WTC11 (cell line): ENCODE data around the gene TDRD1. TPM values are rescaled to one million over a fixed set of nuclear protein-coding genes. Genes with fewer than 3 reads are reported as not detected.

Experiments used
- ATAC-seq: fragments of 200-7000 bp; cut with Tn5 transposase; 2 replicates; pipeline ENCODE4 v1.10.0; 2021; ENCODE audit warnings: mild to moderate bottlenecking, moderate library complexity
- CTCF ChIA-PET: fragments of 300-600 bp; sonication (Branson Sonifier 250); formaldehyde crosslinking; loops from one replicate; lab custom pipeline; 2021; ENCODE audit warnings: antibody characterized with exemption; lab: Charles Lee
- POLR2A ChIA-PET: fragments of 350-600 bp; sonication (Branson Sonifier 250); formaldehyde crosslinking; loops from one replicate; lab custom pipeline; 2021; ENCODE audit warnings: antibody characterized with exemption; lab: Charles Lee
- DNase-seq: peaks from one replicate; pipeline ENCODE4 v3.0.0; 2021; ENCODE audit warnings: low spot score
- H3K27ac Mint-ChIP-seq: 2 replicates; pipeline ENCODE4 v1.8.0; 2021; ENCODE audit warnings: mixed read lengths
- H3K27me3 Mint-ChIP-seq: 2 replicates; pipeline ENCODE4 v1.8.0; 2021; ENCODE audit warnings: low read depth, mild to moderate bottlenecking, moderate library complexity, mixed read lengths
- H3K36me3 Mint-ChIP-seq: 2 replicates; pipeline ENCODE4 v1.8.0; 2021; ENCODE audit warnings: mixed read lengths
- H3K4me1 Mint-ChIP-seq: 2 replicates; pipeline ENCODE4 v1.8.0; 2022; ENCODE audit warnings: mixed read lengths
- H3K4me3 Mint-ChIP-seq: 2 replicates; pipeline ENCODE4 v1.8.0; 2021; ENCODE audit warnings: mild to moderate bottlenecking, moderate library complexity, mixed read lengths
- H3K9me3 Mint-ChIP-seq: 2 replicates; pipeline ENCODE4 v1.8.0; 2021; ENCODE audit warnings: mixed read lengths
- CREM ChIP-seq: sonication (generic); formaldehyde crosslinking; IDR thresholded peaks from 2 replicates; pipeline ENCODE4 v1.8.1; 2022; ENCODE audit warnings: mild to moderate bottlenecking, missing genetic modification reagents, moderate library complexity
- FOXK1 ChIP-seq: sonication (generic); formaldehyde crosslinking; IDR thresholded peaks from 2 replicates; pipeline ENCODE4 v1.8.0; 2022; ENCODE audit warnings: mild to moderate bottlenecking, moderate library complexity, missing genetic modification reagents
- GABPB1 ChIP-seq: sonication (generic); formaldehyde crosslinking; IDR thresholded peaks from 2 replicates; pipeline ENCODE4 v1.8.1; 2023; ENCODE audit warnings: mild to moderate bottlenecking, missing genetic modification reagents
- KAT7 ChIP-seq: sonication (generic); formaldehyde crosslinking; IDR thresholded peaks from 2 replicates; pipeline ENCODE4 v1.8.1; 2023; ENCODE audit warnings: missing genetic modification reagents, mild to moderate bottlenecking, borderline replicate concordance
- NFE2L1 ChIP-seq: sonication (generic); formaldehyde crosslinking; IDR thresholded peaks from 2 replicates; pipeline ENCODE4 v1.8.1; 2023; ENCODE audit warnings: missing genetic modification reagents
- NR2C2 ChIP-seq: sonication (generic); formaldehyde crosslinking; IDR thresholded peaks from 2 replicates; pipeline ENCODE4 v1.8.0; 2022; ENCODE audit warnings: mild to moderate bottlenecking, missing genetic modification reagents
- ZNF232 ChIP-seq: sonication (generic); formaldehyde crosslinking; IDR thresholded peaks from 2 replicates; pipeline ENCODE4 v1.8.0; 2022; ENCODE audit warnings: mild to moderate bottlenecking, missing genetic modification reagents
- ZNF396 ChIP-seq: fragments of 250-450 bp; sonication (Bioruptor Pico); IDR thresholded peaks from 2 replicates; pipeline ENCODE4 v1.8.0; 2021; ENCODE audit warnings: mild to moderate bottlenecking, moderate library complexity, borderline replicate concordance
- ZNF423 ChIP-seq: fragments of 250-450 bp; sonication (Bioruptor Pico); IDR thresholded peaks from 2 replicates; pipeline ENCODE4 v2.1.2; 2022; ENCODE audit warnings: mild to moderate bottlenecking, moderate library complexity
- total RNA-seq: library from RNA; stranded (reverse); gene quantifications from 3 replicates; pipeline ENCODE4 v1.2.3, GENCODE V29; 2021
- TF ChIP-seq, protein P1 (sequence below): sonication (generic); formaldehyde crosslinking; IDR thresholded peaks from 2 replicates; pipeline ENCODE4 v1.8.0; 2022; ENCODE audit warnings: mild to moderate bottlenecking, missing genetic modification reagents
- TF ChIP-seq, protein P2 (sequence below): fragments of 250-450 bp; sonication (Bioruptor Pico); IDR thresholded peaks from 2 replicates; pipeline ENCODE4 v1.9.0; 2021; ENCODE audit warnings: mild to moderate bottlenecking, borderline replicate concordance
- TF ChIP-seq, protein P3 (sequence below): fragments of 200-600 bp; IDR thresholded peaks from 2 replicates; pipeline ENCODE4 v1.8.0; 2022; ENCODE audit warnings: antibody characterized with exemption
- TF ChIP-seq, protein P4 (sequence below): sonication (generic); formaldehyde crosslinking; conservative IDR thresholded peaks from 2 replicates; pipeline ENCODE4 v1.8.1; 2022; ENCODE audit warnings: mild to moderate bottlenecking, missing genetic modification reagents
- TF ChIP-seq, protein P5 (sequence below): sonication (generic); formaldehyde crosslinking; IDR thresholded peaks from 2 replicates; pipeline ENCODE4 v1.8.1; 2023; ENCODE audit warnings: mild to moderate bottlenecking, missing genetic modification reagents
- TF ChIP-seq, protein P6 (sequence below): sonication (generic); formaldehyde crosslinking; IDR thresholded peaks from 2 replicates; pipeline ENCODE4 v1.8.1; 2023; ENCODE audit warnings: mild to moderate bottlenecking, missing genetic modification reagents, moderate library complexity

The TDRD1 gene
- total RNA-seq, 1 experiment from 2014 or later: 0.70 TPM

DNA sequence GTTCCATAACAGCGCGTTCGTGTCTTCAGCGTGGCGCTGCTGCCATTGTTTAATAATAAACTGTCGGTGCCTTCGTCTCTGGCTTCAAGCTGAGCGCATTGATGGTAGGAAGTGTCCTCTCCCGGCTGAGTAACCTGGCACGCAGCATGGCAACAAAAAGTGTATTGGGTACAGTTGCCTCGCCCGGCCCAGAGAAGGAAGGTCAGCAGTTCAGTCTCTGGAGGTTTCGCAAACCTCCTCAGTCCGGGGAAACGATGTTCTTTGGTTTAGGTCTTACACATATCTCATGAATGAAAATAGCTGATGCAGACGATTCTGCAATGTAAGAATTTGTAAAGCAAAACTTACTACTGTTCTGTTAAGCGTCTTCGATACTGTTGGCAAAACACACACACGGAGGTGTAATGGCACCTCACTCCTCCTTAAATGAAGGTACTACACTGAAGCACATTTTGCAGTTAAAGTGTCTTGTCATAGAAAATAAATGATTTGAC is 4.4 kb upstream of the TDRD1 start:
- Mint-ChIP-seq H3K27ac (no peak overlapping the region), H3K9me3 (peaks cover 3% of the 10 kb centered on the region; the same call in 1 of the 2 replicates), H3K4me3 (peak overlapping the region; percentile 99), H3K36me3 (peaks cover 14% of the 10 kb centered on the region), H3K4me1 (peaks cover 40% of the 10 kb centered on the region), H3K27me3 (peaks cover 12% of the 10 kb centered on the region)
- ChIA-PET POLR2A (interaction anchor here (0.7 to 1.0 kb wide), 3 partner anchors 15 to 230 kb away, joined by 3 to 4 read pairs (median 3); partner anchors contain the start of gene AFAP1L2), CTCF (interaction anchor here (0.9 to 1.1 kb wide), 3 partner anchors 21 to 284 kb away, joined by 3 to 9 read pairs (median 4); no protein-coding TSS in a partner anchor)
- ATAC-seq (peak; percentile 18), DNase-seq (no peak)
- TF ChIP-seq, protein P1, sequence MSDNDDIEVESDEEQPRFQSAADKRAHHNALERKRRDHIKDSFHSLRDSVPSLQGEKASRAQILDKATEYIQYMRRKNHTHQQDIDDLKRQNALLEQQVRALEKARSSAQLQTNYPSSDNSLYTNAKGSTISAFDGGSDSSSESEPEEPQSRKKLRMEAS: peak; percentile 43; the same call in 1 of the 2 replicates
- TF ChIP-seq NFE2L1 (CRISPR knock-in tag): no peak

DNA sequence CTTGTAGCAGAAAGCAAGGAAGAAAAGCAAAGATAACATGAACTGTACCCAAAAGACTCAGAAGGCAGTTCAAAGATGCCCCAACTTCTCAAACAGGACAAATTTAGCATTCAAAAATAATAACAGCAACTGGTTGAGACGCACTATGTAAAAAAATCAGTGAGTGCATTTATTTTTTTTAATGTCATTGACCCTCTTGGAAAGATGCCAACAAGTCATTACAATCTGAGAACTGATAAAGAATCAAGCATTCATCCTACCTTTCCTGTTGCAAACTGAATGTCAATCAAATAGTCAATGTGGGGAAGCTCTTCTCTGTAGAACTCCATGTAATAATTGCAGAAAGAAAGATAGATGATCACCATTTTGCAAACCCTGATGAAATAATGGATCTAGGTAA is 3.5 kb upstream of the TDRD1 start:
- ChIA-PET POLR2A (interaction anchor here (1.0 kb wide), 1 partner anchor 16 kb away, joined by 3 read pairs; no protein-coding TSS in a partner anchor), CTCF (no interaction called here)
- Mint-ChIP-seq H3K4me3 (no peak overlapping the region), H3K4me1 (peaks cover 49% of the 10 kb centered on the region), H3K36me3 (peaks cover 7% of the 10 kb centered on the region), H3K27ac (no peak overlapping the region), H3K9me3 (no peaks in the 10 kb centered on the region; the same call in 1 of the 2 replicates), H3K27me3 (peaks cover 12% of the 10 kb centered on the region)
- TF ChIP-seq, protein P2, sequence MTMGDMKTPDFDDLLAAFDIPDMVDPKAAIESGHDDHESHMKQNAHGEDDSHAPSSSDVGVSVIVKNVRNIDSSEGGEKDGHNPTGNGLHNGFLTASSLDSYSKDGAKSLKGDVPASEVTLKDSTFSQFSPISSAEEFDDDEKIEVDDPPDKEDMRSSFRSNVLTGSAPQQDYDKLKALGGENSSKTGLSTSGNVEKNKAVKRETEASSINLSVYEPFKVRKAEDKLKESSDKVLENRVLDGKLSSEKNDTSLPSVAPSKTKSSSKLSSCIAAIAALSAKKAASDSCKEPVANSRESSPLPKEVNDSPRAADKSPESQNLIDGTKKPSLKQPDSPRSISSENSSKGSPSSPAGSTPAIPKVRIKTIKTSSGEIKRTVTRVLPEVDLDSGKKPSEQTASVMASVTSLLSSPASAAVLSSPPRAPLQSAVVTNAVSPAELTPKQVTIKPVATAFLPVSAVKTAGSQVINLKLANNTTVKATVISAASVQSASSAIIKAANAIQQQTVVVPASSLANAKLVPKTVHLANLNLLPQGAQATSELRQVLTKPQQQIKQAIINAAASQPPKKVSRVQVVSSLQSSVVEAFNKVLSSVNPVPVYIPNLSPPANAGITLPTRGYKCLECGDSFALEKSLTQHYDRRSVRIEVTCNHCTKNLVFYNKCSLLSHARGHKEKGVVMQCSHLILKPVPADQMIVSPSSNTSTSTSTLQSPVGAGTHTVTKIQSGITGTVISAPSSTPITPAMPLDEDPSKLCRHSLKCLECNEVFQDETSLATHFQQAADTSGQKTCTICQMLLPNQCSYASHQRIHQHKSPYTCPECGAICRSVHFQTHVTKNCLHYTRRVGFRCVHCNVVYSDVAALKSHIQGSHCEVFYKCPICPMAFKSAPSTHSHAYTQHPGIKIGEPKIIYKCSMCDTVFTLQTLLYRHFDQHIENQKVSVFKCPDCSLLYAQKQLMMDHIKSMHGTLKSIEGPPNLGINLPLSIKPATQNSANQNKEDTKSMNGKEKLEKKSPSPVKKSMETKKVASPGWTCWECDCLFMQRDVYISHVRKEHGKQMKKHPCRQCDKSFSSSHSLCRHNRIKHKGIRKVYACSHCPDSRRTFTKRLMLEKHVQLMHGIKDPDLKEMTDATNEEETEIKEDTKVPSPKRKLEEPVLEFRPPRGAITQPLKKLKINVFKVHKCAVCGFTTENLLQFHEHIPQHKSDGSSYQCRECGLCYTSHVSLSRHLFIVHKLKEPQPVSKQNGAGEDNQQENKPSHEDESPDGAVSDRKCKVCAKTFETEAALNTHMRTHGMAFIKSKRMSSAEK (CRISPR knock-in tag): no peak
- no peak for TF ChIP-seq ZNF423 (CRISPR knock-in tag)
- DNase-seq (no peak), ATAC-seq (no peak)

DNA sequence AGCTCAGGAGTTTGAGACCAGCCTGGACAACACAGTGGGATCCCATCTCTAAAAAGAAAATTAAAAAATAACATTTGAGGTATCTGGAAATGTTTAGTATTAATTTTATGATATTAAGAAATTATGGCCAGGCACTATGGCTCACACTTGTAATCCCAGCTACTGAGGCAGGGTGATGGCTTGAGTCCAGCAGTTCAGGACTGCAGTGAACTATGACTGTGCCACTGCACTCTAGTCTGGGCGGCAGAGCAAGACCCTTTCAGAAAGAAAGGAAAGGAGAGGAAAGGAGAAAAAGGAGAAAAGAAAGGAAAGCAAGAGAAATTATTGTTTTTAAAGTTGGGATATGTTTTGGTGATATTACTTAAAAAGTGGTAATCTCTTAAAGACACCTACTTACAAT is 2.6 kb upstream of the TDRD1 start:
- TF ChIP-seq ZNF232 (no peak), GABPB1 (CRISPR knock-in tag) (no peak), NFE2L1 (CRISPR knock-in tag) (no peak), NR2C2 (CRISPR knock-in tag) (no peak), CREM (CRISPR knock-in tag) (no peak), FOXK1 (CRISPR knock-in tag) (no peak), KAT7 (CRISPR knock-in tag) (no peak), ZNF396 (CRISPR knock-in tag) (no peak)
- TF ChIP-seq, protein P3, sequence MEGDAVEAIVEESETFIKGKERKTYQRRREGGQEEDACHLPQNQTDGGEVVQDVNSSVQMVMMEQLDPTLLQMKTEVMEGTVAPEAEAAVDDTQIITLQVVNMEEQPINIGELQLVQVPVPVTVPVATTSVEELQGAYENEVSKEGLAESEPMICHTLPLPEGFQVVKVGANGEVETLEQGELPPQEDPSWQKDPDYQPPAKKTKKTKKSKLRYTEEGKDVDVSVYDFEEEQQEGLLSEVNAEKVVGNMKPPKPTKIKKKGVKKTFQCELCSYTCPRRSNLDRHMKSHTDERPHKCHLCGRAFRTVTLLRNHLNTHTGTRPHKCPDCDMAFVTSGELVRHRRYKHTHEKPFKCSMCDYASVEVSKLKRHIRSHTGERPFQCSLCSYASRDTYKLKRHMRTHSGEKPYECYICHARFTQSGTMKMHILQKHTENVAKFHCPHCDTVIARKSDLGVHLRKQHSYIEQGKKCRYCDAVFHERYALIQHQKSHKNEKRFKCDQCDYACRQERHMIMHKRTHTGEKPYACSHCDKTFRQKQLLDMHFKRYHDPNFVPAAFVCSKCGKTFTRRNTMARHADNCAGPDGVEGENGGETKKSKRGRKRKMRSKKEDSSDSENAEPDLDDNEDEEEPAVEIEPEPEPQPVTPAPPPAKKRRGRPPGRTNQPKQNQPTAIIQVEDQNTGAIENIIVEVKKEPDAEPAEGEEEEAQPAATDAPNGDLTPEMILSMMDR: no peak
- TF ChIP-seq, protein P4, sequence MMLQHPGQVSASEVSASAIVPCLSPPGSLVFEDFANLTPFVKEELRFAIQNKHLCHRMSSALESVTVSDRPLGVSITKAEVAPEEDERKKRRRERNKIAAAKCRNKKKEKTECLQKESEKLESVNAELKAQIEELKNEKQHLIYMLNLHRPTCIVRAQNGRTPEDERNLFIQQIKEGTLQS (CRISPR knock-in tag): no peak
- TF ChIP-seq, protein P1: no peak
- TF ChIP-seq, protein P5, sequence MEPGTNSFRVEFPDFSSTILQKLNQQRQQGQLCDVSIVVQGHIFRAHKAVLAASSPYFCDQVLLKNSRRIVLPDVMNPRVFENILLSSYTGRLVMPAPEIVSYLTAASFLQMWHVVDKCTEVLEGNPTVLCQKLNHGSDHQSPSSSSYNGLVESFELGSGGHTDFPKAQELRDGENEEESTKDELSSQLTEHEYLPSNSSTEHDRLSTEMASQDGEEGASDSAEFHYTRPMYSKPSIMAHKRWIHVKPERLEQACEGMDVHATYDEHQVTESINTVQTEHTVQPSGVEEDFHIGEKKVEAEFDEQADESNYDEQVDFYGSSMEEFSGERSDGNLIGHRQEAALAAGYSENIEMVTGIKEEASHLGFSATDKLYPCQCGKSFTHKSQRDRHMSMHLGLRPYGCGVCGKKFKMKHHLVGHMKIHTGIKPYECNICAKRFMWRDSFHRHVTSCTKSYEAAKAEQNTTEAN (CRISPR knock-in tag): no peak
- TF ChIP-seq, protein P6, sequence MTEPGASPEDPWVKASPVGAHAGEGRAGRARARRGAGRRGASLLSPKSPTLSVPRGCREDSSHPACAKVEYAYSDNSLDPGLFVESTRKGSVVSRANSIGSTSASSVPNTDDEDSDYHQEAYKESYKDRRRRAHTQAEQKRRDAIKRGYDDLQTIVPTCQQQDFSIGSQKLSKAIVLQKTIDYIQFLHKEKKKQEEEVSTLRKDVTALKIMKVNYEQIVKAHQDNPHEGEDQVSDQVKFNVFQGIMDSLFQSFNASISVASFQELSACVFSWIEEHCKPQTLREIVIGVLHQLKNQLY (CRISPR knock-in tag): no peak
- Mint-ChIP-seq H3K9me3 (no peaks in the 10 kb centered on the region), H3K36me3 (peaks cover 3% of the 10 kb centered on the region; the same call in 1 of the 2 replicates), H3K27ac (no peak overlapping the region), H3K4me3 (no peak overlapping the region), H3K4me1 (peaks cover 51% of the 10 kb centered on the region), H3K27me3 (peaks cover 12% of the 10 kb centered on the region)
- no peak for ATAC-seq
- POLR2A ChIA-PET: no interaction called here
- CTCF ChIA-PET: no interaction called here
- no peak for DNase-seq
